SK-N-SH (cell line): ENCODE data around the gene DDX4. TPM values are rescaled to one million over a fixed set of nuclear protein-coding genes. Genes with fewer than 3 reads are reported as not detected.
A peak's percentile ranks its signal among the peaks of the same experiment; 100 is the strongest.

Experiments used
- CTCF ChIA-PET: fragments of 300-600, 350-600 bp; formaldehyde crosslinking; extraction: SDS; loops from one replicate; lab custom pipeline; 2021; lab: Yijun Ruan, JAX
- POLR2A ChIA-PET: fragments of 350-600 bp; sonication (Branson Sonifier 250); formaldehyde crosslinking; extraction: SDS; loops from one replicate; lab custom pipeline; 2020; ENCODE audit warnings: antibody characterized with exemption, inconsistent platforms; lab: Yijun Ruan, JAX
- DNase-seq: peaks from one replicate; pipeline ENCODE4 v3.0.0; 2012
- H2AFZ ChIP-seq: fragments of 200-600 bp; sonication (generic); 2 replicates; pipeline ENCODE4 v1.8.1; 2016; ENCODE audit warnings: antibody characterized with exemption, mild to moderate bottlenecking, low read depth
- H3F3A ChIP-seq: fragments of 200-600 bp; sonication (generic); replicated peaks from 2 replicates; pipeline ENCODE3; 2016; ENCODE audit warnings: antibody characterized with exemption, mild to moderate bottlenecking; ENCODE audit not compliant: insufficient read depth
- H3K27ac ChIP-seq, 2 experiments: fragments of 200-500 bp in 1 of 2; fragments of 200-600 bp in 1 of 2; sonication (Bioruptor generic) in 1 of 2; sonication (generic), shearing (Covaris generic) in 1 of 2; 2 replicates each; pipeline versions ENCODE4 v1.5.1 to v1.6.1; 2014 to 2016; ENCODE audit warnings: low read depth in 2 of 2, inconsistent platforms in 1 of 2, low read length in 1 of 2, mild to moderate bottlenecking in 1 of 2, mixed read lengths in 1 of 2
- H3K27me3 ChIP-seq: fragments of 200-600 bp; sonication (generic), shearing (Covaris generic); 2 replicates; pipeline ENCODE4 v1.6.1; 2016; ENCODE audit warnings: mixed run types; ENCODE audit not compliant: insufficient read depth
- H3K36me3 ChIP-seq, 2 experiments: fragments of 200-500 bp in 1 of 2; fragments of 200-600 bp in 1 of 2; sonication (Bioruptor generic) in 1 of 2; sonication (generic) in 1 of 2; replicated peaks in 1 of 2; 2 replicates each; pipeline versions ENCODE3 to v1.5.1; 2014 to 2016; ENCODE audit warnings: low read length in 1 of 2, mild to moderate bottlenecking in 1 of 2; ENCODE audit not compliant: insufficient read depth in 2 of 2, control insufficient read depth in 1 of 2
- H3K4me1 ChIP-seq, 2 experiments: fragments of 200-500 bp in 1 of 2; fragments of 200-600 bp in 1 of 2; sonication (Bioruptor generic) in 1 of 2; sonication (generic), shearing (Covaris generic) in 1 of 2; 2 replicates each; pipeline versions ENCODE4 v1.5.1 to v1.6.1; 2014 to 2016; ENCODE audit warnings: low read depth in 1 of 2, low read length in 1 of 2, mixed run types in 1 of 2; ENCODE audit not compliant: insufficient read depth in 2 of 2, control insufficient read depth in 1 of 2
- H3K4me2 ChIP-seq: fragments of 200-600 bp; sonication (generic), shearing (Covaris generic); 2 replicates; pipeline ENCODE4 v1.6.1; 2017; ENCODE audit warnings: mixed run types
- H3K4me3 ChIP-seq, 2 experiments: fragments of 200-500 bp in 1 of 2; fragments of 200-600 bp in 1 of 2; sonication (Bioruptor generic) in 1 of 2; sonication (generic), shearing (Covaris generic) in 1 of 2; 2 replicates each; pipeline versions ENCODE4 v1.5.1 to v1.8.1; 2014 to 2016; ENCODE audit warnings: low read depth in 2 of 2, inconsistent platforms in 1 of 2, low read length in 1 of 2, mild to moderate bottlenecking in 1 of 2, mixed read lengths in 1 of 2, moderate library complexity in 1 of 2
- H3K79me2 ChIP-seq: fragments of 200-600 bp; sonication (generic); 2 replicates; pipeline ENCODE4 v1.8.1; 2017; ENCODE audit warnings: mild to moderate bottlenecking; ENCODE audit not compliant: insufficient read depth
- H3K9ac ChIP-seq: fragments of 200-600 bp; sonication (generic); 2 replicates; pipeline ENCODE4 v1.6.1; 2017; ENCODE audit warnings: mixed run types
- H3K9me2 ChIP-seq: fragments of 200-600 bp; sonication (generic); 2 replicates; pipeline ENCODE4 v1.6.1; 2017; ENCODE audit warnings: mixed run types
- H3K9me3 ChIP-seq: fragments of 200-600 bp; sonication (generic); 2 replicates; pipeline ENCODE4 v1.6.1; 2017; ENCODE audit warnings: mixed run types, mild to moderate bottlenecking, moderate library complexity
- H4K20me1 ChIP-seq: fragments of 200-600 bp; sonication (generic); 2 replicates; pipeline ENCODE4 v1.6.1; 2017; ENCODE audit warnings: mild to moderate bottlenecking, mixed run types; ENCODE audit not compliant: insufficient read depth
- EP300 ChIP-seq, 2 experiments: IDR thresholded peaks; 2 replicates each; pipeline versions ENCODE4 v1.4.0 to v1.6.1; 2012; ENCODE audit warnings: borderline replicate concordance in 1 of 2, low read depth in 1 of 2, low read length in 1 of 2
- FOSL2 ChIP-seq: IDR thresholded peaks from 2 replicates; pipeline ENCODE4 v1.4.0; 2012; ENCODE audit warnings: low read depth, mild to moderate bottlenecking, moderate library complexity, borderline replicate concordance
- FOXM1 ChIP-seq: IDR thresholded peaks from 2 replicates; pipeline ENCODE4 v1.4.0; 2012; ENCODE audit warnings: low read depth, mild to moderate bottlenecking
- JUND ChIP-seq: IDR thresholded peaks from 2 replicates; pipeline ENCODE4 v1.4.0; 2012
- MAX ChIP-seq: IDR thresholded peaks from 2 replicates; pipeline ENCODE4 v1.4.0; 2012; ENCODE audit warnings: low read depth
- MXI1 ChIP-seq: IDR thresholded peaks from 2 replicates; pipeline ENCODE4 v1.6.1; 2012; ENCODE audit warnings: mild to moderate bottlenecking, low read depth, low read length, improper control_type of control experiment
- NFIC ChIP-seq: IDR thresholded peaks from 2 replicates; pipeline ENCODE4 v1.4.0; 2012; ENCODE audit warnings: borderline replicate concordance
- POLR2AphosphoS5 ChIP-seq: IDR thresholded peaks from 2 replicates; pipeline ENCODE4 v1.6.1; 2012; ENCODE audit warnings: low read depth, low read length
- REST ChIP-seq: IDR thresholded peaks from 2 replicates; pipeline ENCODE4 v1.6.1; 2012; ENCODE audit warnings: mild to moderate bottlenecking, low read depth, low read length, moderate library complexity
- TEAD4 ChIP-seq: IDR thresholded peaks from 2 replicates; pipeline ENCODE4 v1.4.0; 2012; ENCODE audit warnings: mild to moderate bottlenecking, borderline replicate concordance; ENCODE audit not compliant: insufficient read depth
- USF2 ChIP-seq: fragments of 150-350 bp; IDR thresholded peaks from 2 replicates; pipeline ENCODE4 v1.6.1; 2017; ENCODE audit warnings: antibody characterized with exemption, low read length, low read depth, borderline replicate concordance
- YY1 ChIP-seq: IDR thresholded peaks from 2 replicates; pipeline ENCODE4 v1.4.0; 2012; ENCODE audit warnings: low read depth, mild to moderate bottlenecking
- WGBS: methylation state at CpG from one replicate; pipeline ENCODE4 v1.1.6; 2017; ENCODE audit warnings: low lambda C conversion rate; 5-methylcytosine and 5-hydroxymethylcytosine counted together
- polyA plus RNA-seq, 3 experiments: library from polyadenylated mRNA; depleted of rRNA; stranded (reverse); fragments of >200 nt; gene quantifications; 2 replicates each; pipeline ENCODE4 v1.2.3, GENCODE V29; 2012
- TF ChIP-seq, protein P1 (sequence below): IDR thresholded peaks from 2 replicates; pipeline ENCODE4; 2012

DDX4 gene
- polyA plus RNA-seq, 1 of the 3 experiments (the other 2 are of a cell fraction), result not detected

GRCh38 chr5:55708732-55709131 lies 29.1 kb upstream of the DDX4 start:
- no peak overlapping the region for H3K9ac ChIP-seq
- TF ChIP-seq MAX (no peak), FOSL2 (no peak), NFIC (peak; percentile 50; the same call in 1 of the 2 replicates), TEAD4 (no peak), JUND (no peak)
- TF ChIP-seq, protein P1, sequence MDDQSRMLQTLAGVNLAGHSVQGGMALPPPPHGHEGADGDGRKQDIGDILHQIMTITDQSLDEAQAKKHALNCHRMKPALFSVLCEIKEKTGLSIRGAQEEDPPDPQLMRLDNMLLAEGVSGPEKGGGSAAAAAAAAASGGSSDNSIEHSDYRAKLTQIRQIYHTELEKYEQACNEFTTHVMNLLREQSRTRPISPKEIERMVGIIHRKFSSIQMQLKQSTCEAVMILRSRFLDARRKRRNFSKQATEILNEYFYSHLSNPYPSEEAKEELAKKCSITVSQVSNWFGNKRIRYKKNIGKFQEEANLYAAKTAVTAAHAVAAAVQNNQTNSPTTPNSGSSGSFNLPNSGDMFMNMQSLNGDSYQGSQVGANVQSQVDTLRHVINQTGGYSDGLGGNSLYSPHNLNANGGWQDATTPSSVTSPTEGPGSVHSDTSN, result no peak
- TF ChIP-seq, all 33 proteins: peak for 1
- Histone ChIP-seq H3K9me2 (no peaks in the 10 kb centered on the region), H3K36me3 (peaks cover 0 to 19% of the 10 kb centered on the region in 2 experiments), H3K4me2 (no peak overlapping the region), H3F3A (no peaks in the 10 kb centered on the region), H3K27ac (no peak overlapping the region), H3K4me3 (no peak overlapping the region), H4K20me1 (no peaks in the 10 kb centered on the region), H3K4me1 (peaks cover 6 to 13% of the 10 kb centered on the region in 2 experiments; a peak in 2 of 4 replicates), H3K79me2 (peaks cover 8% of the 10 kb centered on the region), H3K9me3 (no peaks in the 10 kb centered on the region), H2AFZ (no peak overlapping the region), H3K27me3 (no peaks in the 10 kb centered on the region)
- CTCF ChIA-PET, result interaction anchor here (1.5 kb wide), 1 partner anchor 17 kb away, joined by 5 read pairs; no protein-coding TSS in a partner anchor
- POLR2A ChIA-PET, result no interaction called here
- no peak for DNase-seq

- Histone ChIP-seq H3K4me2 (peak overlapping the region; percentile 95), H3F3A (no peaks in the 10 kb centered on the region), H3K9me3 (no peaks in the 10 kb centered on the region), H3K9ac (peak overlapping the region; percentile 80), H4K20me1 (no peaks in the 10 kb centered on the region), H2AFZ (peak overlapping the region; percentile 98), H3K4me3 (peak overlapping the region; percentile 90 to 99), H3K4me1 (peaks cover 6 to 13% of the 10 kb centered on the region in 2 experiments; a peak in 2 of 4 replicates), H3K36me3 (peaks cover 0 to 19% of the 10 kb centered on the region in 2 experiments), H3K27ac (peak overlapping the region in 1 of 2 experiments; percentile 56; a peak in 1 of 4 replicates), H3K9me2 (no peaks in the 10 kb centered on the region), H3K79me2 (peaks cover 8% of the 10 kb centered on the region), H3K27me3 (no peaks in the 10 kb centered on the region)
- ChIA-PET POLR2A (no interaction called here), CTCF (interaction anchor here (1.1 to 1.7 kb wide), 2 partner anchors 11 to 20 kb away, joined by 3 to 5 read pairs; no protein-coding TSS in a partner anchor)
- no peak for DNase-seq
- WGBS, result 4% methylated on average over 16 of the region's 18 CpGs
- TF ChIP-seq MXI1 (no peak), YY1 (no peak), POLR2AphosphoS5 (no peak), FOXM1 (no peak), MAX (no peak), EP300 (IDR thresholded peaks at IDR 0.05; ENCODE audit: borderline replicate concordance in 1 of 2, low read depth in 1 of 2, low read length in 1 of 2) (no peak), JUND (no peak), USF2 (no peak), REST (no peak)
Observed at GRCh38 chr5:55711507-55712022, 26.3 kb upstream of the DDX4 start.
